HS-27A (cell line): Measurements from ENCODE around the gene SIX2.

Source experiments
- DNase-seq: peaks from one replicate; pipeline ENCODE4 v3.0.0-alpha.2; 2012; ENCODE audit warnings: low read depth, missing footprints

Gene SIX2

GRCh38 chr2:45000921-45001868, 8.1 kb downstream of the SIX2 start:
- no peak for DNase-seq

GRCh38 chr2:45000341-45000901, 8.8 kb downstream of the SIX2 start:
- DNase-seq: no peak

- no peak for DNase-seq
These were observed 9.7 kb downstream of the SIX2 start for GRCh38 chr2:44999540-44999939.

- DNase-seq: no peak
These were observed 11.3 kb downstream of the SIX2 start for GRCh38 chr2:44997963-44998362.

- no peak for DNase-seq
These were observed 12.9 kb downstream of the SIX2 start for GRCh38 chr2:44996356-44996755.

- DNase-seq: no peak
These were observed 14.9 kb downstream of the SIX2 start for GRCh38 chr2:44994377-44994776.

- no peak for DNase-seq
These were observed 20.1 kb downstream of the SIX2 start for GRCh38 chr2:44989176-44989575.

- no peak for DNase-seq
These were observed 25.2 kb downstream of the SIX2 start for GRCh38 chr2:44983836-44984604.

- peak; percentile 55 for DNase-seq
These were observed 27.5 kb downstream of the SIX2 start for GRCh38 chr2:44981714-44982108.

- no peak for DNase-seq
These were observed 28.2 kb downstream of the SIX2 start for GRCh38 chr2:44980751-44981713.

GRCh38 chr2:44979581-44979980, 29.7 kb downstream of the SIX2 start:
- DNase-seq: no peak

- no peak for DNase-seq
These were observed 33.4 kb downstream of the SIX2 start for GRCh38 chr2:44975571-44976450.

- DNase-seq: peak; percentile 55
These were observed 35.1 kb downstream of the SIX2 start for GRCh38 chr2:44974064-44974715.

- DNase-seq: no peak
These were observed 36.3 kb downstream of the SIX2 start for GRCh38 chr2:44972771-44973535.

- no peak for DNase-seq
These were observed 38.3 kb downstream of the SIX2 start for GRCh38 chr2:44970846-44971450.

GRCh38 chr2:44969936-44970335, 39.3 kb downstream of the SIX2 start:
- DNase-seq: no peak

GRCh38 chr2:44967727-44968432, 41.4 kb downstream of the SIX2 start:
- no peak for DNase-seq

- no peak for DNase-seq
These were observed 42.2 kb downstream of the SIX2 start for GRCh38 chr2:44967056-44967455.
